PFSK-1 (cell line): ENCODE data around the gene SLC38A3.

Experiments used
- POLR2AphosphoS5 ChIP-seq: IDR thresholded peaks from 2 replicates; pipeline ENCODE4 v1.6.1; 2012; ENCODE audit warnings: low read depth, mild to moderate bottlenecking, control low read depth, low read length, moderate library complexity
- REST ChIP-seq, 2 experiments: IDR thresholded peaks; 2 replicates each; pipeline versions ENCODE4 v1.6.1 to v1.8.0; 2011 to 2012; ENCODE audit warnings: low read depth in 2 of 2, low read length in 2 of 2, control low read depth in 1 of 2, inconsistent platforms in 1 of 2, mild to moderate bottlenecking in 1 of 2, moderate library complexity in 1 of 2; ENCODE audit not compliant: insufficient read depth in 1 of 2
- SIN3A ChIP-seq: IDR thresholded peaks from 2 replicates; pipeline ENCODE4 v1.6.1; 2012; ENCODE audit warnings: mild to moderate bottlenecking, low read length, moderate library complexity, borderline replicate concordance; ENCODE audit not compliant: insufficient read depth
- TAF1 ChIP-seq: IDR thresholded peaks from 2 replicates; pipeline ENCODE4 v1.6.1; 2012; ENCODE audit warnings: low read length, control low read depth, borderline replicate concordance; ENCODE audit not compliant: insufficient read depth

DNA sequence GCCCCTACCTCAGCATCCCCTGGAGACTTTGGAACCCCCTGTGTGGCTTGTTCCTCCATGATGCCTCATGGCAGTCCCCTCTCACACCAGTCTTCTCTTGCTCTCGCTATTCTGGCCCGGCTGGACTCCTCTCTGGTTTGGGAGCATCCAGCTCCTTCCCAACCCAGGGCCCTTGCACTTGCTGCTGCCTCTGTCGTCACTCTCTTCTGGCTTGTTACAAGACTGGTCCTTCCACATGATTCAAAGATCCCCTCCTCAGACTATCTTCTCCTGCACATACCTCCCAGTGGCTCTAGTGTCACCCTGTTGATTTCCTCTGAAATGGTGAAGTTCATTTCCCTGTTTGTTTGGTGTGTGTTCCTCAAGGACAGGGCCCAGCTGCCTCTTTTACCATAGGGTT is 24.4 kb downstream of the SLC38A3 start:
- TF ChIP-seq REST (IDR thresholded peaks at IDR 0.05; ENCODE audit: insufficient read depth in 1 of 2, low read depth in 2 of 2, low read length in 2 of 2): no peak
- no peak for TF ChIP-seq POLR2AphosphoS5
- no peak for TF ChIP-seq SIN3A
- no peak for TF ChIP-seq TAF1
